IMR-90 (cell line): ENCODE data around the gene SYT5. TPM values are rescaled to one million over a fixed set of nuclear protein-coding genes. Genes with fewer than 3 reads are reported as not detected.

ENCODE experiments used
- ATAC-seq: fragments of 200-7000 bp; cut with Tn5 transposase; 2 replicates; pipeline ENCODE4 v1.9.1; 2020; ENCODE audit warnings: low read depth, mild to moderate bottlenecking, moderate library complexity
- BruUV-seq: library from RNA; stranded (reverse); fragments of 400-500 nt; replicated peaks from 2 replicates; lab custom pipeline; 2021; lab: Mats Ljungman, UMichigan
- CTCF ChIA-PET: fragments of 300-600 bp; formaldehyde crosslinking; extraction: SDS; loops from one replicate; lab custom pipeline; 2021; ENCODE audit warnings: antibody characterized with exemption; lab: Yijun Ruan, JAX
- POLR2A ChIA-PET: fragments of 300-600 bp; sonication (Branson Sonifier 250); formaldehyde crosslinking; loops from one replicate; lab custom pipeline; 2022; ENCODE audit warnings: antibody characterized with exemption; ENCODE audit not compliant: unreplicated experiment; lab: Charles Lee
- DNase-seq: peaks from one replicate; pipeline ENCODE4 v3.0.0; 2013
- H2AFZ ChIP-seq: replicated peaks from 2 replicates; pipeline ENCODE3; 2013; ENCODE audit warnings: low read length, mild to moderate bottlenecking; ENCODE audit not compliant: poor library complexity
- H2AK5ac ChIP-seq: 2 replicates; pipeline ENCODE4 v1.6.1; 2013; ENCODE audit warnings: low read depth, low read length, inconsistent platforms
- H2AK9ac ChIP-seq: replicated peaks from 2 replicates; pipeline ENCODE3; 2013; ENCODE audit warnings: mild to moderate bottlenecking, low read depth, low read length, moderate library complexity; ENCODE audit not compliant: poor library complexity
- H2BK120ac ChIP-seq: 2 replicates; pipeline ENCODE4 v1.6.1; 2013; ENCODE audit warnings: low read depth, low read length, inconsistent platforms
- H2BK15ac ChIP-seq: 3 replicates; pipeline ENCODE4 v1.6.1; 2013; ENCODE audit warnings: low read depth, low read length, inconsistent platforms
- H2BK20ac ChIP-seq: 2 replicates; pipeline ENCODE4 v1.6.1; 2013; ENCODE audit warnings: low read depth, mild to moderate bottlenecking, inconsistent platforms, low read length, moderate library complexity
- H2BK5ac ChIP-seq: 2 replicates; pipeline ENCODE4 v1.6.1; 2013; ENCODE audit warnings: mild to moderate bottlenecking, low read depth, low read length, inconsistent platforms; ENCODE audit not compliant: poor library complexity, severe bottlenecking
- H3K14ac ChIP-seq: replicated peaks from 2 replicates; pipeline ENCODE4 v1.6.1; 2013; ENCODE audit warnings: low read depth, low read length, inconsistent platforms
- H3K18ac ChIP-seq: 2 replicates; pipeline ENCODE4 v1.6.1; 2013; ENCODE audit warnings: low read depth, low read length, control low read depth
- H3K23ac ChIP-seq: 2 replicates; pipeline ENCODE4 v1.6.1; 2013; ENCODE audit warnings: low read depth, low read length, inconsistent platforms
- H3K27ac ChIP-seq: 2 replicates; pipeline ENCODE4 v1.5.1; 2013; ENCODE audit warnings: mild to moderate bottlenecking, control low read depth, low read length; ENCODE audit not compliant: insufficient read depth
- H3K27me3 ChIP-seq: 2 replicates; pipeline ENCODE4 v1.6.1; 2013; ENCODE audit warnings: low read length; ENCODE audit not compliant: control insufficient read depth, insufficient read depth
- H3K36me3 ChIP-seq: 2 replicates; pipeline ENCODE4 v1.6.1; 2013; ENCODE audit warnings: low read length, mixed read lengths; ENCODE audit not compliant: control insufficient read depth, insufficient read depth
- H3K4ac ChIP-seq: 2 replicates; pipeline ENCODE4 v1.6.1; 2013; ENCODE audit warnings: low read depth, low read length, inconsistent platforms
- H3K4me1 ChIP-seq: 2 replicates; pipeline ENCODE4 v1.6.1; 2013; ENCODE audit warnings: low read length, mixed read lengths; ENCODE audit not compliant: control insufficient read depth, insufficient read depth
- H3K4me2 ChIP-seq: 2 replicates; pipeline ENCODE4 v1.6.1; 2013; ENCODE audit warnings: low read depth, mild to moderate bottlenecking, control low read depth, low read length, moderate library complexity
- H3K4me3 ChIP-seq: 2 replicates; pipeline ENCODE4 v1.5.1; 2013; ENCODE audit warnings: low read depth, mild to moderate bottlenecking, control low read depth, low read length, moderate library complexity; ENCODE audit not compliant: insufficient read depth
- H3K56ac ChIP-seq: 2 replicates; pipeline ENCODE4 v1.6.1; 2013; ENCODE audit warnings: low read length, inconsistent platforms; ENCODE audit not compliant: insufficient read depth; ENCODE audit errors: extremely low read depth
- H3K79me1 ChIP-seq, 2 experiments: 2 replicates each; pipeline ENCODE4 v1.6.1; 2013; ENCODE audit warnings: low read length in 2 of 2, inconsistent platforms in 1 of 2, low read depth in 1 of 2
- H3K9ac ChIP-seq: 2 replicates; pipeline ENCODE4 v1.6.1; 2013; ENCODE audit warnings: low read depth, low read length, control low read depth
- H3K9me1 ChIP-seq: 2 replicates; pipeline ENCODE4 v1.6.1; 2013; ENCODE audit warnings: low read length, inconsistent platforms; ENCODE audit not compliant: insufficient read depth
- H3K9me3 ChIP-seq: 2 replicates; pipeline ENCODE4 v1.6.1; 2013; ENCODE audit warnings: low read length; ENCODE audit not compliant: control insufficient read depth, insufficient read depth
- H4K20me1 ChIP-seq: 2 replicates; pipeline ENCODE4 v1.6.1; 2013; ENCODE audit warnings: low read length, inconsistent platforms; ENCODE audit not compliant: insufficient read depth
- H4K5ac ChIP-seq: 2 replicates; pipeline ENCODE4 v1.6.1; 2013; ENCODE audit warnings: mild to moderate bottlenecking, low read depth, low read length, control low read depth
- H4K8ac ChIP-seq, 2 experiments: 2 replicates each; pipeline ENCODE4 v1.6.1; 2013; ENCODE audit warnings: low read depth in 2 of 2, low read length in 2 of 2, control low read depth in 1 of 2, inconsistent platforms in 1 of 2
- H4K91ac ChIP-seq: 2 replicates; pipeline ENCODE4 v1.6.1; 2013; ENCODE audit warnings: low read depth, low read length, inconsistent platforms; ENCODE audit not compliant: insufficient read depth
- BHLHE40 ChIP-seq: fragments of 150-350 bp; IDR thresholded peaks from 2 replicates; pipeline ENCODE4 v1.6.1; 2016; ENCODE audit warnings: mild to moderate bottlenecking, low read depth, low read length
- CEBPB ChIP-seq: IDR thresholded peaks from 2 replicates; pipeline ENCODE4 v1.6.1; 2012; ENCODE audit warnings: low read depth, low read length, improper control_type of control experiment
- CHD1 ChIP-seq: IDR thresholded peaks from 2 replicates; pipeline ENCODE4 v1.6.1; 2012; ENCODE audit warnings: low read depth, low read length, improper control_type of control experiment
- FOS ChIP-seq: fragments of 150-350 bp; IDR thresholded peaks from 2 replicates; pipeline ENCODE4 v1.6.1; 2016; ENCODE audit warnings: low read depth, low read length
- MAZ ChIP-seq: IDR thresholded peaks from 2 replicates; pipeline ENCODE4 v1.6.1; 2012; ENCODE audit warnings: low read depth, mild to moderate bottlenecking, low read length, improper control_type of control experiment, moderate library complexity, borderline replicate concordance
- MXI1 ChIP-seq: IDR thresholded peaks from 2 replicates; pipeline ENCODE4 v1.6.1; 2012; ENCODE audit warnings: low read depth, mild to moderate bottlenecking, low read length, moderate library complexity, borderline replicate concordance
- NFE2L2 ChIP-seq: fragments of 150-350 bp; IDR thresholded peaks from 2 replicates; pipeline ENCODE4 v1.6.1; 2016; ENCODE audit warnings: low read depth, mild to moderate bottlenecking, low read length
- POLR2A ChIP-seq: IDR thresholded peaks from 2 replicates; pipeline ENCODE4 v1.6.1; 2012; ENCODE audit warnings: mild to moderate bottlenecking, low read depth, low read length
- RAD21 ChIP-seq: IDR thresholded peaks from 2 replicates; pipeline ENCODE4 v1.6.1; 2012; ENCODE audit warnings: low read length, improper control_type of control experiment
- RFX5 ChIP-seq: IDR thresholded peaks from 2 replicates; pipeline ENCODE4 v1.8.0; 2012; ENCODE audit warnings: low read depth, mild to moderate bottlenecking, low read length, moderate library complexity
- SMC3 ChIP-seq: fragments of 150-350 bp; IDR thresholded peaks from 2 replicates; pipeline ENCODE4 v1.6.1; 2016; ENCODE audit warnings: low read depth, mild to moderate bottlenecking, antibody characterized with exemption, low read length, moderate library complexity
- WGBS, 2 experiments: methylation state at CpG; one replicate each; pipeline versions ENCODE4 v1.1.5 to v1.1.7; 2013; ENCODE audit warnings: missing lambda C conversion rate in 2 of 2; ENCODE audit not compliant: insufficient read length in 1 of 2; ENCODE audit errors: extremely low coverage in 2 of 2; 5-methylcytosine and 5-hydroxymethylcytosine counted together
- dilution Hi-C: fragments of 300-500 bp; cut with HindIII; formaldehyde crosslinking; loops from one replicate; pipeline ENCODE4 v1.14.3; 2018; ENCODE audit warnings: low sequenced_read_pairs; ENCODE audit not compliant: unreplicated experiment
- in situ Hi-C: fragments of 300-500 bp; cut with MboI; formaldehyde crosslinking; loops from 3 replicates; pipeline ENCODE4 v1.14.3; 2019; ENCODE audit warnings: low sequenced_read_pairs, inconsistent platforms, mixed read lengths
- intact Hi-C: fragments of 100-400 bp; cut with micrococcal nuclease; formaldehyde crosslinking; loops from 2 replicates; pipeline ENCODE4 v1.10.0; 2022
- polyA plus RNA-seq, 3 experiments: library from polyadenylated mRNA; depleted of rRNA; stranded (reverse); fragments of >200 nt; gene quantifications; 2 replicates each; pipeline ENCODE4 v1.2.3, GENCODE V29; 2012; ENCODE audit warnings: low replicate concordance in 1 of 3
- total RNA-seq: library from RNA; depleted of rRNA; stranded (reverse); fragments of >200 nt; gene quantifications from 2 replicates; pipeline ENCODE4 v1.2.3, GENCODE V29; 2012

SYT5 gene
- total and polyA plus RNA-seq, 2 of the 4 experiments (the other 2 are of a cell fraction), result under 0.01 to 0.15 TPM

- H3K23ac ChIP-seq, result no peak within 1 kb of the TSS
- H3K9me3 ChIP-seq, result no peaks in the 10 kb centered on the region
- no peak within 1 kb of the TSS for H2AK5ac ChIP-seq
- H3K4ac ChIP-seq, result no peak within 1 kb of the TSS
- CTCF ChIA-PET, result no interaction called here
- H3K56ac ChIP-seq, result no peak within 1 kb of the TSS
- H4K8ac ChIP-seq, result no peak within 1 kb of the TSS
- intact Hi-C loops, result no loop called here
- POLR2A ChIA-PET, result no interaction called here
- ATAC-seq, result peak; percentile 100
- H2BK5ac ChIP-seq, result no peak within 1 kb of the TSS
- in situ Hi-C loops, result no loop called here
- TF ChIP-seq MAZ (peak; percentile 88), SMC3 (no peak), RFX5 (no peak), RAD21 (no peak), MXI1 (peak; percentile 59; the same call in 1 of the 2 replicates), NFE2L2 (no peak), CEBPB (peak; percentile 71), POLR2A (no peak), CHD1 (no peak; the same call in 1 of the 2 replicates), FOS (peak; percentile 57; the same call in 1 of the 2 replicates), BHLHE40 (peak; percentile 94)
- no peak within 1 kb of the TSS for H3K9ac ChIP-seq
- H3K14ac ChIP-seq, result no peak within 1 kb of the TSS
- H3K79me1 ChIP-seq, result no peaks in the 10 kb centered on the region
- no TSS peak for BruUV-seq
- H3K27me3 ChIP-seq, result peaks cover 19% of the 10 kb centered on the region
- H3K27ac ChIP-seq, result no peak within 1 kb of the TSS
- H3K36me3 ChIP-seq, result no peaks in the 10 kb centered on the region
- no peak within 1 kb of the TSS for H4K5ac ChIP-seq
- no peak within 1 kb of the TSS for H2BK120ac ChIP-seq
- no peaks in the 10 kb centered on the region for H3K4me1 ChIP-seq
- H3K18ac ChIP-seq, result no peak within 1 kb of the TSS
- H2BK15ac ChIP-seq, result no peak within 1 kb of the TSS
- H2AK9ac ChIP-seq, result peak within 1 kb of the TSS; percentile 42
- dilution Hi-C loops, result no loop called here
- peak; percentile 96 for DNase-seq
- no peak within 1 kb of the TSS for H4K91ac ChIP-seq
- H4K20me1 ChIP-seq, result no peaks in the 10 kb centered on the region
- peaks cover 2% of the 10 kb centered on the region; the same call in 1 of the 2 replicates for H3K9me1 ChIP-seq
- no peak within 1 kb of the TSS for H2BK20ac ChIP-seq
- peak within 1 kb of the TSS; percentile 83 for H3K4me2 ChIP-seq
- WGBS, 2 experiments, result 4% methylated on average over 5 of the region's 33 CpGs; no CpG with 5 or more reads in 1 of the 2 experiments
- H3K4me3 ChIP-seq, result peak within 1 kb of the TSS; percentile 45
- peak within 1 kb of the TSS; percentile 95 for H2AFZ ChIP-seq
These were observed 13.4 kb downstream of the SYT5 start, which contains the start of gene DNAAF3 for GRCh38 chr19:55166530-55167268. Gene DNAAF3, minus strand, starts transcription at chr19:55166613. Its CDS starts 200 bp downstream, at chr19:55166413.
